Neural progenitor cell (in vitro differentiated cells): ENCODE measurements around the gene SUSD2.

Experiments
- CTCF ChIP-seq: fragments of 200-600 bp; sonication (generic); IDR thresholded peaks from 2 replicates; pipeline ENCODE4 v1.5.1; 2017; ENCODE audit warnings: antibody characterized with exemption, mild to moderate bottlenecking
- EZH2 ChIP-seq: fragments of 200-600 bp; sonication (generic); IDR thresholded peaks from 2 replicates; pipeline ENCODE4 v1.6.1; 2017; ENCODE audit warnings: antibody characterized with exemption, mild to moderate bottlenecking, moderate library complexity
- EZH2phosphoT487 ChIP-seq: fragments of 200-600 bp; sonication (generic); IDR thresholded peaks from 2 replicates; pipeline ENCODE4 v1.6.1; 2017; ENCODE audit warnings: antibody characterized with exemption

DNA sequence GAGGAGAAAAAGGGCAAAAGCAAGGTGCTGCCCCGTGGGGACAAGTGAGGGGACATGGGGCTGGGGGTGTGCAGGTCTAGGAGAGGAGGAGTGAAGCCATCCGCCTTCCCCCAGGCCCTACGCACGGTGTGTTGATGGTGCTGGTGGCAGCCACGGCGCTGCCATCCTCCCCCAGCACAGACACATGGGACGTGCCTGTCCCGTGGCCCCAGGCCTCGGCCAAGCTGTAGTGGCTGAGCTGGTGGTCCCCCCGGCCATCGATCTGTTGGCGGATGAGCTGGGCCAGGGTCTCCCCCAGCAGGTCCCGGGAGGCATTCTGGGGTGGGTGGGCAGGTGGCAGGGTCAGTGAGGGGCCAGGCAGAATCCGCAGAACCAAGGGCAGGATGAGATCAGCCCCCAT, 44.7 kb downstream of the SUSD2 start:
- TF ChIP-seq CTCF (no peak), EZH2 (no peak), EZH2phosphoT487 (no peak)
